ENCODE data around the gene GALT.

GALT gene

DNA sequence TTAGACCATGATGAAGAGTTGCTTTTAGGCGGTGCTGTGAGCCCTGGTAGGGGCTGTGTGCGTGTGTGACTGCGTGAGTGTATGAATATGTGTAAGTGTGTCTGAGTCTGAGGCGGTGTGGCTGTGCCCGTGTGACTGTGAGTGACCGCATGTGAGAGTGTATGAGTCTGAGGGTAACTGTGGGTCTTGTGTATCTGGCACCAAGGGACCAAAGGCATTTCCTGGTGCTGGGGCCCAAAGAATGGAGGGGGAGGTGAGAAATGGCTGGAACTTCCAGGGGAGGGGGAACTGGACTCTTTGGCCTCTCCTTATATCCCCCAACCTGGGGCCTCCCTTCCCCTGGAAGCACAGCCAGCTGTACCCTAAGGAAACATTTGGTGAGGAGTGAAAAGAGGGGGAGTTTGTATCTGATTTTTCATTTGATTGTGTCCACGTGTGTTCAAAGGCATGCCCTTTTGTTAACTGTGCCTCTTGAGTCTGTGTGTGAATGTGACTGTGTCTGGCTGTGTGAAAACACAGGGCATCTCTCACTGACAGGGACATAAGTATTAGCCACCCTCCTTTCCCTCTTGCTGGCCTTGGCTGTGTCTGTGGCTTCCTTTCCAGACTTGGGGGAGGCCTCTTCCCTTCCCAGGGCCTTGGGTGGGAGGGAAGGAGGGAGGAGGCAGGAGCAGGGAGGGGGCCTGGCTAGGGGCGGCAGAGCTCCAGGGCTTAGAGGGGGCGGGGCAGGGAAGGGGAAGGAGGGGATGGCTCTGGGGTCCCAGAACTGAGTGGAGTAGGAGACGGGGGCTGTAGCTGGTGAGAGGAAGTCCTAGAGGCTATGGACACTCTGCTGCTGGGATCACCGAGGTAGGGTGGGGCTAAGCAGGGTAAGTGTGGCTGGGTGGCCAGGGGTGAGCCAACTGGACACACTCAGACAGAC is 6.9 kb downstream of the GALT start:
- 66 to 67% methylated on average over 8 to 11 of the region's 11 CpGs for WGBS, 2 experiments (ENCODE audit: insufficient coverage in 2 of 2)
- H3K4me1 ChIP-seq (ENCODE audit: control insufficient read depth, insufficient read depth, low read length, poor library complexity, severe bottlenecking) = peaks cover 23% of the 10 kb centered on the region
- peaks cover 20% of the 10 kb centered on the region for H3K36me3 ChIP-seq (ENCODE audit: control insufficient read depth, insufficient read depth, low read length)
- H3K27ac ChIP-seq (ENCODE audit: low read depth, low read length, severe bottlenecking) = peak overlapping the region; percentile 81
- H3K9me3 ChIP-seq (ENCODE audit: control insufficient read depth, low read length) = no peaks in the 10 kb centered on the region
- H3K4me3 ChIP-seq (ENCODE audit: extremely low read depth, insufficient read depth, low read length, poor library complexity, severe bottlenecking) = peak overlapping the region; percentile 11

DNA sequence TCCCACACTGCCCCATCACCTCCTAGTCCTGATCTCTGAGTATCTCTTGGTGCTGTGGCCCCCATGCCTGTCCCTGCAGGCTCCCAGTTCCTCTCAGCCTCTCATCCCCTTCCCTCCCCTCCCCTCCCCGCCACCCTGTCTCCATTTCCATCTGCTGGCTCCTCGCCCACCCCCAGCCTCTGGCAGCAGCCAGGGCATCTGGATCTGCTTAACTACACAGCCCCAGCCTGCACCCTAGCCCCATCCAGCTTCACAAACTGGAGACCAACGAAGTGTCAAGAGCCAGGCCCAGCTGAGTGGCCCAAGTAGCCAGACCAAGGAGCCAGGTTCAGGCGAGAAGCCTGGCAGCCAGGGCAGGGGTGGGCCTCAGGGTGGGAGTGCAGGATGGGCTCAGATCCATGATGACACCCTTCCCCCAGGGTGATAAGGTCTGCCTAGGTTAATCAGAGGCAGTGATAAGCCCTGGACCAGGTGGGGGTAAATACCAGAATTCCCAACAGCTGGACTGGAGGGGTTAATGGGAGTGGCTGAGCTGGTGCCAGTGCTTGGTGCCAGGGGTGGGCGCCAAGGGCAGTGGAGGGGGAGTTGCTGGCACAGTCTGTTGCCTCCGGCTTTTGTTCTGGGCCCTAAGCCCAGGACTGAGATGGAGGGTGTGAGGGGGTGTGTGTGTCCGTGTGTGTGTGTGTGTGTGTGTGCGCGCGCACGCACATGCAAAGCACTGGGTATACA is 8.0 kb downstream of the GALT start:
- no peak overlapping the region for H3K4me3 ChIP-seq (ENCODE audit: extremely low read depth, insufficient read depth, low read length, poor library complexity, severe bottlenecking)
- H3K27ac ChIP-seq (ENCODE audit: low read depth, low read length, severe bottlenecking) = no peak overlapping the region
- peaks cover 10% of the 10 kb centered on the region for H3K36me3 ChIP-seq (ENCODE audit: control insufficient read depth, insufficient read depth, low read length)
- 90% methylated on average over 4 to 7 of the region's 11 CpGs for WGBS, 2 experiments (ENCODE audit: insufficient coverage in 2 of 2)
- no peaks in the 10 kb centered on the region for H3K9me3 ChIP-seq (ENCODE audit: control insufficient read depth, low read length)
- H3K4me1 ChIP-seq (ENCODE audit: control insufficient read depth, insufficient read depth, low read length, poor library complexity, severe bottlenecking) = peaks cover 23% of the 10 kb centered on the region

DNA sequence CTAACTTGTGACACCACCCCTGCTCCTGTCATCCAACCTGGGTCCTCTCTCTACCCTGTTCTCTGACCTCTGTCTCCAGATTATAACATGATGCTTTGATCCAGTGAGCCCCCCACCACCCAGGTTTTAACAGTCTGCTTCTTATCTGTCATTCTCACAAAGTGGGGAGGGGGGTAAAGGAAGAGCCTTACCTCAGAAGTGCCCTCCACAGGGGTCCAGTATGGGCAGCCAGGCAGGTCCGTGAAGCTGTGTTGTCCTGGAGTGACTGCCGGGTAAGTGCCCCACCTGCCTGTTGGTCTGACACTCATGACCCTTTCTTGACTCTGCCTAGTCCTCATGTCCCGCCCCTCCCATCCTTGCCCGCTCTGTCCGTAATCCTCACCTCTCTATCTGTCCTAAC is 8.9 kb downstream of the GALT start:
- no peaks in the 10 kb centered on the region for H3K9me3 ChIP-seq (ENCODE audit: control insufficient read depth, low read length)
- WGBS, 2 experiments (ENCODE audit: insufficient coverage in 2 of 2) = 43 to 81% methylated on average over 2 to 5 of the region's 5 CpGs
- peaks cover 4% of the 10 kb centered on the region for H3K36me3 ChIP-seq (ENCODE audit: control insufficient read depth, insufficient read depth, low read length)
- no peak overlapping the region for H3K27ac ChIP-seq (ENCODE audit: low read depth, low read length, severe bottlenecking)
- no peak overlapping the region for H3K4me3 ChIP-seq (ENCODE audit: extremely low read depth, insufficient read depth, low read length, poor library complexity, severe bottlenecking)
- peaks cover 23% of the 10 kb centered on the region for H3K4me1 ChIP-seq (ENCODE audit: control insufficient read depth, insufficient read depth, low read length, poor library complexity, severe bottlenecking)

DNA sequence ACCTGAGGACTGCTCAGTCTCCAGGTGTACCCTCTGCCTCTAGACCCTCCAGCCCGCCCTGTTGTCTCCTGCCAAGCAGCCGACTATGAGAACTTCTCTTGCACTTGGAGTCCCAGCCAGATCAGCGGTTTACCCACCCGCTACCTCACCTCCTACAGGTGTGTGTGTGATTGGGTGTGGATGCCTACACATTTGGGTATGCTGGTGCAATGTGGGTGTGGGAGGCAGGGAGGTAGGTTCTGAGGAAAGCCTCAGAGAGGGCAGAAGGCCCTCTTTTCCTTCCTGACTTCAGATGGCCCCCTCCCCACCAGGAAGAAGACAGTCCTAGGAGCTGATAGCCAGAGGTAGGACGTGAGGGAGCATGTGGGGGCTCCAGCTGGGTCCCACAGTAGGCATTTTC is 10.5 kb downstream of the GALT start:
- H3K4me1 ChIP-seq (ENCODE audit: control insufficient read depth, insufficient read depth, low read length, poor library complexity, severe bottlenecking) = peaks cover 23% of the 10 kb centered on the region
- WGBS, 2 experiments (ENCODE audit: insufficient coverage in 2 of 2) = 83% methylated on average over 1 of the region's 5 CpGs; no CpG with 5 or more reads in 1 of the 2 experiments
- H3K4me3 ChIP-seq (ENCODE audit: extremely low read depth, insufficient read depth, low read length, poor library complexity, severe bottlenecking) = no peak overlapping the region
- H3K27ac ChIP-seq (ENCODE audit: low read depth, low read length, severe bottlenecking) = no peak overlapping the region
- H3K36me3 ChIP-seq (ENCODE audit: control insufficient read depth, insufficient read depth, low read length) = peaks cover 4% of the 10 kb centered on the region
- H3K9me3 ChIP-seq (ENCODE audit: control insufficient read depth, low read length) = no peaks in the 10 kb centered on the region

DNA sequence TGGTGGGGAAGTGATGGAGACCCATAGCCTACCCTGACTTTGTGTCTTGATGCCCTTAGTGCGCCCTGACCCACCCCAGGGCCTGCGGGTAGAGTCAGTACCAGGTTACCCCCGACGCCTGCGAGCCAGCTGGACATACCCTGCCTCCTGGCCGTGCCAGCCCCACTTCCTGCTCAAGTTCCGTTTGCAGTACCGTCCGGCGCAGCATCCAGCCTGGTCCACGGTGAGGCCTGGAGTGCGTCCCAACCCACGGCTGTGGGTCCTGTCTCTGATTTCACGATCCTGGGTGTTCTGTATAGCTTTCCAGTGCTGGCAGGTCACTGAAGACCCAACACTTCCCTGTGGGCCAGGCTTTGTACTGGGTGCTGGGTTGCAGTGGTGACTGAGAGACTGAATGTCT is 12.0 kb downstream of the GALT start:
- H3K27ac ChIP-seq (ENCODE audit: low read depth, low read length, severe bottlenecking) = no peak overlapping the region
- WGBS, 2 experiments (ENCODE audit: insufficient coverage in 2 of 2) = 93 to 96% methylated on average over 9 to 14 of the region's 14 CpGs
- H3K4me1 ChIP-seq (ENCODE audit: control insufficient read depth, insufficient read depth, low read length, poor library complexity, severe bottlenecking) = peaks cover 15% of the 10 kb centered on the region
- no peak overlapping the region for H3K4me3 ChIP-seq (ENCODE audit: extremely low read depth, insufficient read depth, low read length, poor library complexity, severe bottlenecking)
- no peaks in the 10 kb centered on the region for H3K9me3 ChIP-seq (ENCODE audit: control insufficient read depth, low read length)
- H3K36me3 ChIP-seq (ENCODE audit: control insufficient read depth, insufficient read depth, low read length) = peaks cover 4% of the 10 kb centered on the region

DNA sequence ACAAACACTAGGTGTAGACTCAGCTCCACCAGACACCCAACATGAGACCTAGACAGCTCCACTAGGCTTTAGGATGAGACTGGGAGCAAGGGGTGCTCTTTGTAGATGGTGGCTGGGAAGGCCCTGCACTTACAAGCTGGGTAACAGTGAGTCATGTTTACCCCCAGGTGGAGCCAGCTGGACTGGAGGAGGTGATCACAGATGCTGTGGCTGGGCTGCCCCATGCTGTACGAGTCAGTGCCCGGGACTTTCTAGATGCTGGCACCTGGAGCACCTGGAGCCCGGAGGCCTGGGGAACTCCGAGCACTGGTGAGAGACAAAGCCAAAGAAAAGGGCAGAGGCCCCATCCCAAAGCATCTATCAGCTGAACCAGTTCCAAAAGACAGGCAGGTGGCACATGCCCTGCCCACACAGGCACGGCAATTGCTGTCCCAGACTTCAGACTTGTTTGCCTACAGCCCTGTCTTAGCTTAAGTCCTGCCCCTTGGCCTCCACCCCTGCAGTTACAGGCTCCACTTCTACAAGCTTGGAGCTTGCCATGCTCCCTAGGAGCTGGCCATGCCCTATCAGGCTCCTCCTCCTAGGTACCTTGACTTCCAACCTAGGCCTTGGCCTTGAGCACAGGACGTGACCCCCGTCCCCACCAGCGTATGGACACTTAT is 13.2 kb downstream of the GALT start:
- WGBS, 2 experiments (ENCODE audit: insufficient coverage in 2 of 2) = 95 to 100% methylated on average over 8 of the region's 8 CpGs
- Histone ChIP-seq H3K27ac (ENCODE audit: low read depth, low read length, severe bottlenecking) (no peak overlapping the region), H3K9me3 (ENCODE audit: control insufficient read depth, low read length) (no peaks in the 10 kb centered on the region), H3K4me1 (ENCODE audit: control insufficient read depth, insufficient read depth, low read length, poor library complexity, severe bottlenecking) (peaks cover 13% of the 10 kb centered on the region), H3K36me3 (ENCODE audit: control insufficient read depth, insufficient read depth, low read length) (peaks cover 4% of the 10 kb centered on the region), H3K4me3 (ENCODE audit: extremely low read depth, insufficient read depth, low read length, poor library complexity, severe bottlenecking) (no peak overlapping the region)

DNA sequence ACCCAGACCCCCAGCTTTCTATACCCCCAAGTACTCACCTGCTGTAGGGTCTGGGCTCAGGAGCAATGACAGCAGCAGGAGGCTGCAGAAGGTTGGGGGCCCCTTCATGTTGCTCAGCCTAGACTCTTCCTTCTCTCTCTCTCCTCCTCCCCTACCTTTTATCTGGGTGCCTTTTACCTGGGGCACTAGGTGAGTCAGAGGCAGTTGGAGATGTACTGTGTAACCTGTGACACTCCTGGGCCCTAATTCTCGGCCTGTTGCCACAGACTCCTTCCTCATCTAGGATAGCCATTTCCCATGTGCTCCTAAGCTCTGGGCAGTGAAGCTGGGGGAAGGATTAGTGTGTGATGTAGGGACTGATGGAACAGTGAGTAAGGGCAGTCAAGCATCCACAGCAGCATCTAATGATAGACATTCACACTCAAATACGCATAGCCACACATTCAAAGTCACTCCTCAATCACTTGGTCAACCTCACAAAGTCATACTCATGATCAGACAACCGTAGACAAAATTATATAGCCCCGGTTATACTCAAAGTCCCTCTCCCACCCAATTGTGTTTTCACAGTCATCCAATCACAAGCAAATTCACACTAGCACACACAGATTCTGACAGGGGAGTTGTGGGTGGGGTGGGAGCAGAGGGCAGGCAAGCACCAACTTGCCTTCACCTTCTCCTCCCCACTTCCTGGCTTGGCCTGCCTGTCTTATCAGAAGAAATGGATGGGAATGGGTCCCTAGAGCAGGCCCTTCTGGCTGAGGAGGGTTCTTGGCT is 16.2 kb downstream of the GALT start, which contains the start of gene CCL27:
Gene CCL27 (minus strand): TSS at position 132 of the 777 bp plus-strand sequence. CDS start 24 bp downstream, at position 108.
- no peak within 1 kb of the TSS for H3K27ac ChIP-seq (ENCODE audit: low read depth, low read length, severe bottlenecking)
- peaks cover 11% of the 10 kb centered on the region for H3K4me1 ChIP-seq (ENCODE audit: control insufficient read depth, insufficient read depth, low read length, poor library complexity, severe bottlenecking)
- no peaks in the 10 kb centered on the region for H3K9me3 ChIP-seq (ENCODE audit: control insufficient read depth, low read length)
- no peak within 1 kb of the TSS for H3K4me3 ChIP-seq (ENCODE audit: extremely low read depth, insufficient read depth, low read length, poor library complexity, severe bottlenecking)
- WGBS, 2 experiments (ENCODE audit: insufficient coverage in 2 of 2) = 83 to 100% methylated on average over 2 to 3 of the region's 4 CpGs
- H3K36me3 ChIP-seq (ENCODE audit: control insufficient read depth, insufficient read depth, low read length) = peaks cover 4% of the 10 kb centered on the region

DNA sequence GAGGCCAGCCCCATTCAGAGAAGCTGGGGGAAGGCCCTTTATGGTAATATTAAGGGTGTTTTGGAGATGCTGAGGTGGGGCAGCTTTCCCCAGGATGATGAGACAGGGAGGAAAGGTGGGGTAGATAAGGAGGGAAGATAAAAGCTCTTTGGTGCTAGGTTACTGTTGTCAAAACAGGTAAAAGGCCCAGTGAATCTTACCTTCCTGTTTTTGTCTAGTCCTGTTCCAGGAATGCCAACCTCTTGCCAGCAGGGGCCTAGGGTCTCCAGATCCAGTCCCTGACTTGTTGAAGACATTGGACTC is 16.8 kb downstream of the GALT start:
- no peaks in the 10 kb centered on the region for H3K9me3 ChIP-seq (ENCODE audit: control insufficient read depth, low read length)
- peaks cover 11% of the 10 kb centered on the region for H3K4me1 ChIP-seq (ENCODE audit: control insufficient read depth, insufficient read depth, low read length, poor library complexity, severe bottlenecking)
- no peak overlapping the region for H3K27ac ChIP-seq (ENCODE audit: low read depth, low read length, severe bottlenecking)
- H3K36me3 ChIP-seq (ENCODE audit: control insufficient read depth, insufficient read depth, low read length) = peaks cover 8% of the 10 kb centered on the region
- H3K4me3 ChIP-seq (ENCODE audit: extremely low read depth, insufficient read depth, low read length, poor library complexity, severe bottlenecking) = no peak overlapping the region

DNA sequence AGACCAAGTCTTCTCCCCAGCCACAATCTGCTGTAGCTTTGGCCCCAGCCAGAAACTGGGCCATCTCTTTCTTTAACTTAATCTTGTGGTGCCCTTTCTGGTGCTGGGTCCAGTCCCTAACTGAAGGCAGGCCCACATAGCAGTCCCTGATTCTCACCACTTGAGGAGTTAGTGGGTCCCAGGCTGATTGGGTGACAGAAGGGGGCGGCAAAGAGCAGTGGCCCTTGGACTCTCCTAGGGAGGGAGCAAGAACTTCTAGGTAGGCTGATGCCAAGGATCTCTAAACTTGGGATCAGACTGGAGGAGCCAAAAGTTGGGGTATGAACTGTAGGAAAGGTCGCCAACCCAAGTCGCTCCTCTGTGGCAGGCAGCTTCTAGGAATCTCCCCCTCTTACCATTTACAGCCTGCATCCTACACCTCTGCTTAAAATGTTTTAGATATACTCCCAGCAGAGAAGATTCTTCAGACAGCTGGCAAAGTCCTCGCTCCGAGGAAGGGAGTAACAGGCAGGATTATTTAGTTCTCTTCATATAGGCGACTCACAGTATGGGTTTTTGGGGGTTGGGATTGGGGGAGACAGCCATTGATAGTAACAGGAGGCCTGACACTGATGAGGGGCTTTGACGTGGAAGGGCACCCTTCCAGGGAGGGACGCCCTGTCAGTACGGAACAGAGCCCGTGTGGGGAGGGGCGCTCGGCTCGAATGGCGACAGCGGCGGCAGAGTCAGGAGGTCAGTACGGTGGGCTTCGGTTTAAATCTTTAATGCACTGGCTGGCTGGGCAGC is 18.0 kb downstream of the GALT start:
- Histone ChIP-seq H3K4me1 (ENCODE audit: control insufficient read depth, insufficient read depth, low read length, poor library complexity, severe bottlenecking) (peaks cover 11% of the 10 kb centered on the region), H3K9me3 (ENCODE audit: control insufficient read depth, low read length) (peaks cover 1% of the 10 kb centered on the region), H3K4me3 (ENCODE audit: extremely low read depth, insufficient read depth, low read length, poor library complexity, severe bottlenecking) (peak overlapping the region; percentile 80), H3K27ac (ENCODE audit: low read depth, low read length, severe bottlenecking) (peak overlapping the region; percentile 16), H3K36me3 (ENCODE audit: control insufficient read depth, insufficient read depth, low read length) (peaks cover 19% of the 10 kb centered on the region)
- WGBS, 2 experiments (ENCODE audit: insufficient coverage in 2 of 2) = 2 to 7% methylated on average over 12 to 13 of the region's 18 CpGs

DNA sequence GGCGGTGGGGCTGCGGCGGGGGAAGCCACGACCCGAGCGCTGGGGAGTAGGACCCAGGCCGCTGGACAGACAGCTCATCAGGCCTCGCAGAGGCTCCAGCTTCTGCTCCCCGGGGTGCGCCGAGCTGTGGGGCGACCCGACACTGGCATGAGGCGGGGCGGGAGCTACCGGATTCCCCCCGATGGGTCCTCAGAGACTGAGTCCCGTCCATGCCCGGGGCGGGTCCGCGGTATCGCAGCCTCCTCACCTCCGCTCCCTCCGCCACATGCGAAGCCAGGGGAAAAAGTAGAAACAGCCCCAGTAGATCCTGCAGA is 18.5 kb downstream of the GALT start:
- Histone ChIP-seq H3K9me3 (ENCODE audit: control insufficient read depth, low read length) (peaks cover 7% of the 10 kb centered on the region), H3K36me3 (ENCODE audit: control insufficient read depth, insufficient read depth, low read length) (peaks cover 20% of the 10 kb centered on the region), H3K4me1 (ENCODE audit: control insufficient read depth, insufficient read depth, low read length, poor library complexity, severe bottlenecking) (peaks cover 11% of the 10 kb centered on the region), H3K4me3 (ENCODE audit: extremely low read depth, insufficient read depth, low read length, poor library complexity, severe bottlenecking) (peak overlapping the region; percentile 80), H3K27ac (ENCODE audit: low read depth, low read length, severe bottlenecking) (peak overlapping the region; percentile 24)
- 0 to 1% methylated on average over 19 to 23 of the region's 26 CpGs for WGBS, 2 experiments (ENCODE audit: insufficient coverage in 2 of 2)
